Colonic mucosa (tissue), 4 donors: Measurements from ENCODE around the gene MYL7. TPM values are rescaled to one million over a fixed set of nuclear protein-coding genes. Genes with fewer than 3 reads are reported as not detected.

Source experiments
- DNase-seq: peaks from one replicate; pipeline ENCODE4 v3.0.0-alpha.2; 2020
- H3K27ac ChIP-seq: fragments of 200-600 bp; one replicate; pipeline ENCODE4 v1.8.0; 2021
- H3K27me3 ChIP-seq: fragments of 200-600 bp; one replicate; pipeline ENCODE4 v1.8.0; 2021
- H3K36me3 ChIP-seq: fragments of 200-600 bp; one replicate; pipeline ENCODE4 v1.8.0; 2021
- H3K4me1 ChIP-seq: fragments of 200-600 bp; one replicate; pipeline ENCODE4 v1.8.0; 2021; ENCODE audit warnings: mild to moderate bottlenecking
- H3K4me3 ChIP-seq: fragments of 200-600 bp; one replicate; pipeline ENCODE4 v1.8.0; 2021
- H3K9ac ChIP-seq, 2 donors: one replicate each; pipeline ENCODE4 v1.7.0; 2013; ENCODE audit warnings: control low read depth in 2 of 2, low read depth in 2 of 2, low read length in 2 of 2
- H3K9me3 ChIP-seq: fragments of 200-600 bp; one replicate; pipeline ENCODE4 v1.8.0; 2021
- intact Hi-C: fragments of 100-400 bp; cut with DNase I; formaldehyde crosslinking; loops from one replicate; pipeline ENCODE4 v1.14.1; 2022
- total RNA-seq, 2 donors: library from RNA; stranded (reverse); fragmentation: NEBNext Ultra II Directional in 1 of 2; extraction: Animal tissue kit (Norgen Biotek cat#: 25700) in 1 of 2; gene quantifications; one replicate each; pipeline ENCODE4 v1.2.1, GENCODE V29; 2021
- TF ChIP-seq, protein P1 (sequence below): fragments of 200-600 bp; IDR thresholded peaks from one replicate; pipeline ENCODE4 v1.8.0; 2022; ENCODE audit warnings: antibody characterized with exemption, mild to moderate bottlenecking
- donor health status: healthy.
- donor health status: DM: no; HTN: no; CAD: no.
- donor health status: DM: no; HTN: no; CAD: no.

The MYL7 gene
- total RNA-seq, 2 donors from 2014 or later: 2.2 TPM; not detected in 1

- H3K4me3 ChIP-seq: no peak overlapping the region
- H3K36me3 ChIP-seq: no peaks in the 10 kb centered on the region
- H3K9ac ChIP-seq: no peak overlapping the region
- no peaks in the 10 kb centered on the region for H3K9me3 ChIP-seq
- TF ChIP-seq, protein P1, sequence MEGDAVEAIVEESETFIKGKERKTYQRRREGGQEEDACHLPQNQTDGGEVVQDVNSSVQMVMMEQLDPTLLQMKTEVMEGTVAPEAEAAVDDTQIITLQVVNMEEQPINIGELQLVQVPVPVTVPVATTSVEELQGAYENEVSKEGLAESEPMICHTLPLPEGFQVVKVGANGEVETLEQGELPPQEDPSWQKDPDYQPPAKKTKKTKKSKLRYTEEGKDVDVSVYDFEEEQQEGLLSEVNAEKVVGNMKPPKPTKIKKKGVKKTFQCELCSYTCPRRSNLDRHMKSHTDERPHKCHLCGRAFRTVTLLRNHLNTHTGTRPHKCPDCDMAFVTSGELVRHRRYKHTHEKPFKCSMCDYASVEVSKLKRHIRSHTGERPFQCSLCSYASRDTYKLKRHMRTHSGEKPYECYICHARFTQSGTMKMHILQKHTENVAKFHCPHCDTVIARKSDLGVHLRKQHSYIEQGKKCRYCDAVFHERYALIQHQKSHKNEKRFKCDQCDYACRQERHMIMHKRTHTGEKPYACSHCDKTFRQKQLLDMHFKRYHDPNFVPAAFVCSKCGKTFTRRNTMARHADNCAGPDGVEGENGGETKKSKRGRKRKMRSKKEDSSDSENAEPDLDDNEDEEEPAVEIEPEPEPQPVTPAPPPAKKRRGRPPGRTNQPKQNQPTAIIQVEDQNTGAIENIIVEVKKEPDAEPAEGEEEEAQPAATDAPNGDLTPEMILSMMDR: no peak
- H3K27me3 ChIP-seq: no peaks in the 10 kb centered on the region
- intact Hi-C loops: no loop called here
- H3K4me1 ChIP-seq: no peaks in the 10 kb centered on the region
- no peak overlapping the region for H3K27ac ChIP-seq
- no peak for DNase-seq
Observed at GRCh38 chr7:44187636-44188416, 46.7 kb upstream of the MYL7 start.

GRCh38 chr7:44186736-44187135 is 45.6 kb upstream of the MYL7 start:
- DNase-seq: no peak
- Histone ChIP-seq H3K4me3 (no peak overlapping the region), H3K27me3 (no peaks in the 10 kb centered on the region), H3K36me3 (no peaks in the 10 kb centered on the region), H3K9ac (no peak overlapping the region), H3K9me3 (no peaks in the 10 kb centered on the region), H3K27ac (no peak overlapping the region), H3K4me1 (no peaks in the 10 kb centered on the region)
- TF ChIP-seq, protein P1: no peak
- intact Hi-C loops: no loop called here

DNA sequence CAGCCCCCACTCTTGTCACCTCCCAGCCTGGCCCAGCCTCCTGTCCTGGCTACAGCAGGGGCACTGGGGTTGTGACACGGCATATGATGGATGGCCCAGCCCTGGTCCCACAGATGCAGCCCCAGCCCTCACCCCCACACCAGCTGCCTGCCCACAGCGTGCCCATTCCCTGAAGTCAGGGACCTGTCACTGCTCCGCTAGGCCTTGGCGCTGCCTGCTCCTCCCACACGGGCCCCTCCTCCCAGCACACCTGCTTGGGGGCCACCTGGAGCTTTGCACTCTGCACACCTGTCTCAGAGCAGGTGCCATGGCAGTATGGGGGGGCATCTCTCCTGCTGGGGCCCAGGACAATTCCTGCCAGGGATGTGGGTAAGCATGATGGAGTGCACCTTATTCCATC is 44.6 kb upstream of the MYL7 start:
- H3K4me3 ChIP-seq: no peak overlapping the region
- TF ChIP-seq, protein P1: no peak
- no peak overlapping the region for H3K27ac ChIP-seq
- intact Hi-C loops: no loop called here
- no peaks in the 10 kb centered on the region for H3K36me3 ChIP-seq
- DNase-seq: no peak
- H3K9ac ChIP-seq: no peak overlapping the region
- no peaks in the 10 kb centered on the region for H3K27me3 ChIP-seq
- H3K4me1 ChIP-seq: no peaks in the 10 kb centered on the region
- no peaks in the 10 kb centered on the region for H3K9me3 ChIP-seq

GRCh38 chr7:44184873-44185446 is 43.8 kb upstream of the MYL7 start:
- H3K9me3 ChIP-seq: no peaks in the 10 kb centered on the region
- no peak overlapping the region for H3K9ac ChIP-seq
- H3K27me3 ChIP-seq: no peaks in the 10 kb centered on the region
- H3K36me3 ChIP-seq: no peaks in the 10 kb centered on the region
- no peaks in the 10 kb centered on the region for H3K4me1 ChIP-seq
- H3K4me3 ChIP-seq: no peak overlapping the region
- TF ChIP-seq, protein P1: no peak
- DNase-seq: no peak
- intact Hi-C loops: no loop called here
- no peak overlapping the region for H3K27ac ChIP-seq

DNA sequence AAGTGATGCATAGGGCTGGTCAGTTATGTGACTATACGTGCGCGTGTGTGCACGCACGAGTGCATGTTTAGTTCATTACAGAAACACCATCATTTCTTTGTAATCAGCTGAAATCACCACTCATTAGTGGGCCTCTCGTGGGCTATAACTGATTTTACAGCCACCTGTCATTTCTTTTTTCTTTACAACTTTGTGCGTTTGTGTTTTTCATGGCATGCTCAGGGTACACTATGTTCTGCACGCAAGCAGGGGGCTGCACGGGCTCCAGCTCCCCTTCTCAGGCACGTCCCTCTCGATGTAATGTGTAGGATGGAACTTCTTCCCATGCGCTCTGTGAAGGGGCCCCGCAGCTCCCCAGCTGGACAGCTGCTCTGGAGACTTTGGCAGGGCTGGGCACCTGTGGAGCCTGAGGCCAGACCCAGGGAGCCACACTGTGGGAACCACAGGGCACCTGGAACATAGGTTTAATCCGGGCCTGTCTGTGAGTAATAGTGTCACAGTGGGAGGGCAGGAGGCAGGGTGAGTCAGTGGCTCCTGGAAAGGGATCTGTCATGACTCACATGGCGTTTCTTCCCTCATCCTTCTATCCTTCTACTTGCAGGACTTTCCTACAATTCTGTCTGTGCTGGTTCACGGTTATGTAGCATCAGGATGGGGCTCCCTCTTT is 43.2 kb upstream of the MYL7 start:
- H3K36me3 ChIP-seq: no peaks in the 10 kb centered on the region
- intact Hi-C loops: no loop called here
- no peak for DNase-seq
- no peaks in the 10 kb centered on the region for H3K4me1 ChIP-seq
- no peaks in the 10 kb centered on the region for H3K27me3 ChIP-seq
- TF ChIP-seq, protein P1: no peak
- no peaks in the 10 kb centered on the region for H3K9me3 ChIP-seq
- H3K4me3 ChIP-seq: no peak overlapping the region
- H3K27ac ChIP-seq: no peak overlapping the region
- H3K9ac ChIP-seq: no peak overlapping the region
